Neural progenitor cell (in vitro differentiated cells): ENCODE data around the gene CHD2. TPM values are rescaled to one million over a fixed set of nuclear protein-coding genes. Genes with fewer than 3 reads are reported as not detected.
A peak's percentile ranks its signal among the peaks of the same experiment; 100 is the strongest.

Source experiments
- DNase-seq: peaks from one replicate; pipeline ENCODE4 v3.0.0-alpha.2; 2016; ENCODE audit warnings: low spot score
- H2AFZ ChIP-seq: fragments of 200-600 bp; sonication (generic); replicated peaks from 2 replicates; pipeline ENCODE4 v1.6.1; 2016; ENCODE audit warnings: antibody characterized with exemption
- H3F3A ChIP-seq: fragments of 200-600 bp; sonication (generic); 2 replicates; pipeline ENCODE4 v1.6.1; 2016; ENCODE audit warnings: antibody characterized with exemption, low read depth
- H3K27ac ChIP-seq: fragments of 200-600 bp; sonication (generic); 2 replicates; pipeline ENCODE4 v1.5.1; 2016; ENCODE audit warnings: mild to moderate bottlenecking
- H3K27me3 ChIP-seq: fragments of 200-600 bp; sonication (generic); 2 replicates; pipeline ENCODE4 v1.6.1; 2016; ENCODE audit warnings: mild to moderate bottlenecking, moderate library complexity
- H3K36me3 ChIP-seq: fragments of 200-600 bp; sonication (generic); 2 replicates; pipeline ENCODE4 v1.5.1; 2016
- H3K4me1 ChIP-seq: fragments of 200-600 bp; sonication (generic); 2 replicates; pipeline ENCODE4 v1.6.1; 2016; ENCODE audit warnings: mixed run types
- H3K4me2 ChIP-seq: fragments of 200-600 bp; sonication (generic); 2 replicates; pipeline ENCODE4 v1.6.1; 2016
- H3K4me3 ChIP-seq: fragments of 200-600 bp; sonication (generic); 2 replicates; pipeline ENCODE4 v1.5.1; 2016
- H3K79me2 ChIP-seq: fragments of 200-600 bp; sonication (generic); 2 replicates; pipeline ENCODE4 v1.6.1; 2016; ENCODE audit warnings: low read depth
- H3K9ac ChIP-seq: fragments of 200-600 bp; sonication (generic); 2 replicates; pipeline ENCODE4 v1.6.1; 2016
- H3K9me3 ChIP-seq: fragments of 200-600 bp; sonication (generic); 2 replicates; pipeline ENCODE4 v1.5.1; 2016; ENCODE audit warnings: low read depth
- H4K20me1 ChIP-seq: fragments of 200-600 bp; sonication (generic); 2 replicates; pipeline ENCODE4 v1.6.1; 2016; ENCODE audit warnings: low read depth
- H3K27ac Mint-ChIP-seq: 3 replicates; pipeline ENCODE4 v1.8.0; 2021; ENCODE audit warnings: mixed read lengths
- H3K27me3 Mint-ChIP-seq: 2 replicates; pipeline ENCODE4 v1.8.0; 2022; ENCODE audit warnings: low read depth, mild to moderate bottlenecking, inconsistent platforms, moderate library complexity, mixed read lengths; ENCODE audit not compliant: insufficient read depth
- H3K36me3 Mint-ChIP-seq: 3 replicates; pipeline ENCODE4 v1.8.0; 2021; ENCODE audit warnings: mixed read lengths
- H3K4me1 Mint-ChIP-seq: 3 replicates; pipeline ENCODE4 v1.8.0; 2021; ENCODE audit warnings: mixed read lengths
- H3K4me3 Mint-ChIP-seq: 3 replicates; pipeline ENCODE4 v1.8.0; 2021; ENCODE audit warnings: mild to moderate bottlenecking, moderate library complexity, mixed read lengths
- H3K9me3 Mint-ChIP-seq: 3 replicates; pipeline ENCODE4 v1.8.0; 2020; ENCODE audit warnings: mixed read lengths
- EZH2 ChIP-seq: fragments of 200-600 bp; sonication (generic); IDR thresholded peaks from 2 replicates; pipeline ENCODE4 v1.6.1; 2017; ENCODE audit warnings: antibody characterized with exemption, mild to moderate bottlenecking, moderate library complexity
- EZH2phosphoT487 ChIP-seq: fragments of 200-600 bp; sonication (generic); IDR thresholded peaks from 2 replicates; pipeline ENCODE4 v1.6.1; 2017; ENCODE audit warnings: antibody characterized with exemption
- total RNA-seq: library from RNA; depleted of rRNA; stranded (reverse); fragments of >200 nt; gene quantifications from 2 replicates; pipeline ENCODE4 v1.2.3, GENCODE V29; 2015; ENCODE audit warnings: low replicate concordance
- TF ChIP-seq, protein P1 (sequence below): fragments of 200-600 bp; sonication (generic); IDR thresholded peaks from 2 replicates; pipeline ENCODE4 v1.5.1; 2017; ENCODE audit warnings: antibody characterized with exemption, mild to moderate bottlenecking

The CHD2 gene
- total RNA-seq, 1 donor from 2014 or later, result 128 TPM

DNA sequence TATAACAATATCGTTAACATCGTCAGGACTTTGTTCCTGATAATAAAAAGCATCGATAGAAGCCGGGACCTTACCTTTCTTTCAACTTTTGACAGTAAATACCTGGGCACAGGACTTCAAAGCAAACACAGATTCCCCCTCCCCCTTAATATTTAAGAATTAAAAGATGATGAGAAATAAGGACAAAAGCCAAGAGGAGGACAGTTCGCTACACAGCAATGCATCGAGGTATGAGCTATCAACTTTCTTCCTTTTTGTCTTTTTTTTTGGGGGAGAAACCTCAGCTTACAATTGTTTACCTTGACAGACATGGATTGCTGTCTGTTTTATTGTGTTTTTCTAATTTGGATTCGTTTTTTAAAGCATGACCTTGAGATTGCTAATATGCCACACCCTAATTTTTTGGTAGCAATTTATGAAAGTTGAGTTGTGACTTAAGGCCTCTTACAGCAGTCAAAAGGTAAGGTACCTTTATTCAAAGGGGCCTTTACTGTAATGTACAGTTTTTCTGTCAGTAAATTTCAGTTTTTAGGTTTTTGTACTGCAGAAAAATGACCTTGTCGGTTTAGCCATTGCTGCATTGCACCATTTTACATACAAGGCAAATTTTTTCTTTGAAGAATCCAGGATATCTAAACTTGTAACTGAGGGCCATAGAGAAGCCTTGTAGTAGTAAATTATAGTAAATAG, 1.1 kb downstream of the CHD2 start:
- Mint-ChIP-seq H3K4me3 (peak overlapping the region; percentile 93), H3K4me1 (peaks cover 25% of the 10 kb centered on the region), H3K36me3 (peaks cover 34% of the 10 kb centered on the region), H3K27me3 (no peaks in the 10 kb centered on the region), H3K27ac (peak overlapping the region; percentile 100), H3K9me3 (no peaks in the 10 kb centered on the region)
- peaks cover 100% of the 10 kb centered on the region for H3K79me2 ChIP-seq
- peak overlapping the region; percentile 100 for H3K27ac ChIP-seq
- H3K36me3 ChIP-seq, result peaks cover 39% of the 10 kb centered on the region
- H3K9me3 ChIP-seq, result no peaks in the 10 kb centered on the region
- H2AFZ ChIP-seq, result no peak overlapping the region
- peaks cover 90% of the 10 kb centered on the region for H3F3A ChIP-seq
- peak overlapping the region; percentile 93 for H3K4me2 ChIP-seq
- peaks cover 32% of the 10 kb centered on the region for H3K4me1 ChIP-seq
- DNase-seq, result no peak
- TF ChIP-seq EZH2phosphoT487 (no peak), EZH2 (no peak)
- TF ChIP-seq, protein P1, sequence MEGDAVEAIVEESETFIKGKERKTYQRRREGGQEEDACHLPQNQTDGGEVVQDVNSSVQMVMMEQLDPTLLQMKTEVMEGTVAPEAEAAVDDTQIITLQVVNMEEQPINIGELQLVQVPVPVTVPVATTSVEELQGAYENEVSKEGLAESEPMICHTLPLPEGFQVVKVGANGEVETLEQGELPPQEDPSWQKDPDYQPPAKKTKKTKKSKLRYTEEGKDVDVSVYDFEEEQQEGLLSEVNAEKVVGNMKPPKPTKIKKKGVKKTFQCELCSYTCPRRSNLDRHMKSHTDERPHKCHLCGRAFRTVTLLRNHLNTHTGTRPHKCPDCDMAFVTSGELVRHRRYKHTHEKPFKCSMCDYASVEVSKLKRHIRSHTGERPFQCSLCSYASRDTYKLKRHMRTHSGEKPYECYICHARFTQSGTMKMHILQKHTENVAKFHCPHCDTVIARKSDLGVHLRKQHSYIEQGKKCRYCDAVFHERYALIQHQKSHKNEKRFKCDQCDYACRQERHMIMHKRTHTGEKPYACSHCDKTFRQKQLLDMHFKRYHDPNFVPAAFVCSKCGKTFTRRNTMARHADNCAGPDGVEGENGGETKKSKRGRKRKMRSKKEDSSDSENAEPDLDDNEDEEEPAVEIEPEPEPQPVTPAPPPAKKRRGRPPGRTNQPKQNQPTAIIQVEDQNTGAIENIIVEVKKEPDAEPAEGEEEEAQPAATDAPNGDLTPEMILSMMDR, result no peak
- H3K9ac ChIP-seq, result peak overlapping the region; percentile 98
- peaks cover 91% of the 10 kb centered on the region for H4K20me1 ChIP-seq
- peak overlapping the region; percentile 85 for H3K4me3 ChIP-seq
- no peaks in the 10 kb centered on the region for H3K27me3 ChIP-seq

DNA sequence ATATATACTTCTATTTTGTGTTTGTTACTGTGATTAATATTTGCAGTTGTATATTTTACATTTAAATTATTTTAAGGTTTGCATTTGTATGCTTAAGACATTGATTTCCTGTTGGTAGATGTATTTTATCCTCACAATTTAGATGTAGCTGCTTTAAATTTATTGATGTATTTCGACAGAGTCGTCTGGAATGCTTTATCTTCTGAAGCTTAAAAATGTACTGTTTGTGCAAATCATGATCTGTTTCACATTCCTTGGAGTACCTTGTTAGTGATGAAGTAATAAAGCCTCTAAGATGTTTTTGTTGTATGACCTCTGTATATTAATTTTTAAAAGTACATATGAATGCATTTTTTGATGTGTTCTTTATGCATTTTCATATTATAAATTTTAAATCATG, 1.9 kb downstream of the CHD2 start:
- Histone ChIP-seq H3K4me2 (peak overlapping the region; percentile 93), H3K27me3 (no peaks in the 10 kb centered on the region), H3K79me2 (peaks cover 100% of the 10 kb centered on the region), H4K20me1 (peaks cover 91% of the 10 kb centered on the region), H3K27ac (peak overlapping the region; percentile 100), H3K4me1 (peaks cover 40% of the 10 kb centered on the region), H2AFZ (no peak overlapping the region), H3F3A (peaks cover 88% of the 10 kb centered on the region), H3K4me3 (peak overlapping the region; percentile 85), H3K36me3 (peaks cover 31% of the 10 kb centered on the region), H3K9ac (peak overlapping the region; percentile 98), H3K9me3 (no peaks in the 10 kb centered on the region)
- Mint-ChIP-seq H3K9me3 (no peaks in the 10 kb centered on the region), H3K27ac (no peak overlapping the region), H3K36me3 (peaks cover 29% of the 10 kb centered on the region), H3K4me3 (peak overlapping the region; percentile 93), H3K27me3 (no peaks in the 10 kb centered on the region), H3K4me1 (peaks cover 32% of the 10 kb centered on the region)
- DNase-seq, result no peak
- TF ChIP-seq EZH2phosphoT487 (no peak), EZH2 (no peak)
- TF ChIP-seq, protein P1, result no peak

- peaks cover 25% of the 10 kb centered on the region for H3K36me3 Mint-ChIP-seq
These were observed 2.8 kb downstream of the CHD2 start for GRCh38 chr15:92902737-92903593.

More at GRCh38 chr15:92902737-92903593, 2.8 kb downstream of the CHD2 start:
- H3K4me3 Mint-ChIP-seq, result peak overlapping the region; percentile 93
- TF ChIP-seq, protein P1, result no peak
- TF ChIP-seq EZH2phosphoT487 (no peak), EZH2 (no peak)
- H3K4me3 ChIP-seq, result peak overlapping the region; percentile 85
- H3K9me3 Mint-ChIP-seq, result no peaks in the 10 kb centered on the region
- no peaks in the 10 kb centered on the region for H3K27me3 Mint-ChIP-seq
- H2AFZ ChIP-seq, result no peak overlapping the region
- peaks cover 48% of the 10 kb centered on the region for H3K4me1 ChIP-seq
- H3K4me2 ChIP-seq, result peak overlapping the region; percentile 93
- peaks cover 42% of the 10 kb centered on the region for H3K4me1 Mint-ChIP-seq
- peaks cover 87% of the 10 kb centered on the region for H3F3A ChIP-seq
- peak overlapping the region; percentile 100 for H3K27ac Mint-ChIP-seq
- H3K36me3 ChIP-seq, result peaks cover 21% of the 10 kb centered on the region
- H3K9me3 ChIP-seq, result no peaks in the 10 kb centered on the region
- no peak for DNase-seq
- peak overlapping the region; percentile 98 for H3K9ac ChIP-seq
- H3K27ac ChIP-seq, result peak overlapping the region; percentile 100
- H4K20me1 ChIP-seq, result peaks cover 91% of the 10 kb centered on the region
- H3K27me3 ChIP-seq, result no peaks in the 10 kb centered on the region
- H3K79me2 ChIP-seq, result peaks cover 100% of the 10 kb centered on the region
